IPS-NIHi7 (cell line): ENCODE measurements around the gene ETV4.
"Not testable (repeated sequence)": the region's sequence is repeated elsewhere in the genome, so short reads cannot be mapped to it uniquely, and the experiment has no call there.

Experiments used
- DNase-seq: peaks from one replicate; pipeline ENCODE4 v3.0.0; 2012; ENCODE audit warnings: mixed read lengths; ENCODE audit errors: extremely low spot score

The ETV4 gene

DNA sequence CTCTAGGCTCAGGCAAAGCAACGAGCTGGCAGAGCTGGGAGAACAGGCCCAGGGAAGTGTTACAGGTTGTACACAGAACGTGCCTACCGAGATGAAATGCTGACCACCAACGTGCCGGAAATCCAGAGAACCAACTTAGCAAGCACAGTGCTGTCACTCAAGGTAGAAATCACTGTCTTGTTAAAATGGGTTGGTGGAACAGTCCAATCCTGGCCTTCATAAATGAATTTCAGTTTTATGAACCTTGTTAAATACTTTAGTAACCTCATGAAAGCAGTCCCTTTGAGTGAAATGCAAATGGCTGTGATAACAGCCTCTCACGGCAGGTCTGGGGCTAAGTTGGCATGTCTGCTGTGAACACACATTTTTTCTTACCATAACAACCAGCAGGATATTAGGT is 29.0 kb downstream of the ETV4 start:
- DNase-seq = no peak

DNA sequence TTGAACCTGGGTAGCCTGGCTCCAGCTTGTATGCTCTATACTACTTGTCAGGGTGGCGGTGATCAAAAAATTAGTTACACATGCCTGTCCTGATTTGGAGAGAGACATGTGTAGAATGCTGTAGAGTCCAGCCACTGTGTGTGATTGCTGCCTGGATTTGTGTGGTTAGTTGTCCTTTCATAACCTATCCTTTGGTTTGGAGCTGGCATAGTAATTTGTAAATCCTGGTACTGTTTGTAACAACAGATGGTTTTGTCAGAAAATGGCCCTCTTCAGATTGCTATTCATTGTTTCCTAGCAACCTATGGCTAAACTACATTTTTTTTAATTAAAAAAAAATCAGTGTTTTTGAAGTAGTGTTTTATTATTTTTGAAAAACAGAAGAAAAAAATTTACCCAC is 30.5 kb downstream of the ETV4 start:
- DNase-seq = no peak

DNA sequence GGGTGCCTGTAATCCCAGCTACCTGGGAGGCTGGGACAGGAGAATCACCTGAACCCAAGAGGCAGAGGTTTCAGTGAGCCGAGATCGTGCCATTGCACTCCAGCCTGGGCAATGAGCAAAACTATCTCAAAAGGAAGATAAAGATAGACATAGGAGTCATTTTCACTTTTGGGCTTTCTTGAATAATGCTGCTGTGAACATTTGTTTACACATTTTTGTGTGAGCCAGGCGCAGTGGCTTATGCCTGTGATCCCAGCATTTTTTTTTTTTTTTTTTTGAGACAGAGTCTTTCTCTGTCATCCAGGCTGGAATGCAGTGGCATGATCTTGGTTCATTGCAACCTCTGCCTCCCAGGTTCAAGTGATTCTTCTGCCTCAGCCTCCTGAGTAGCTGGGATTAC is 34.9 kb downstream of the ETV4 start:
- not testable (repeated sequence) for DNase-seq

- not testable (repeated sequence) for DNase-seq
Measured at GRCh38 chr17:43509440-43509839, 36.7 kb downstream of the ETV4 start.

DNA sequence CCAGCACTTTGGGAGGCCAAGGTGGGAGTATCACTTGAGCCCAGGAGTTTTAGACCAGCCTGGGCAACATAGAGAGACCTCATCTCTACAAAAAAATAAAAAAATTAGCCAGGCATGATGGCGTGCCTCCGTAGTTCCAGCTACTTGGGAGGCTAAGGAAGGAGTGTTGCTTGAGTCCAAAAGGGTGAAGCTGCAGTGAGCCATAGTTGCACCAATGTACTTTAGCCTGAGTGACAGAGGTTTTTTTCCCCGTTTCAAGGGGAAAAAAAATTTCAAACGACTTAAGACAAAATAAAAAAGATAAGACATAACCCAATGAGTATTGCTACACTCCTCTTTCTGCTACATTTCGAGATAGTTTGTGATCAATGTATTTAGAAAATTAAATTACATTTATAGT is 55.5 kb downstream of the ETV4 start:
- DNase-seq = no peak

DNA sequence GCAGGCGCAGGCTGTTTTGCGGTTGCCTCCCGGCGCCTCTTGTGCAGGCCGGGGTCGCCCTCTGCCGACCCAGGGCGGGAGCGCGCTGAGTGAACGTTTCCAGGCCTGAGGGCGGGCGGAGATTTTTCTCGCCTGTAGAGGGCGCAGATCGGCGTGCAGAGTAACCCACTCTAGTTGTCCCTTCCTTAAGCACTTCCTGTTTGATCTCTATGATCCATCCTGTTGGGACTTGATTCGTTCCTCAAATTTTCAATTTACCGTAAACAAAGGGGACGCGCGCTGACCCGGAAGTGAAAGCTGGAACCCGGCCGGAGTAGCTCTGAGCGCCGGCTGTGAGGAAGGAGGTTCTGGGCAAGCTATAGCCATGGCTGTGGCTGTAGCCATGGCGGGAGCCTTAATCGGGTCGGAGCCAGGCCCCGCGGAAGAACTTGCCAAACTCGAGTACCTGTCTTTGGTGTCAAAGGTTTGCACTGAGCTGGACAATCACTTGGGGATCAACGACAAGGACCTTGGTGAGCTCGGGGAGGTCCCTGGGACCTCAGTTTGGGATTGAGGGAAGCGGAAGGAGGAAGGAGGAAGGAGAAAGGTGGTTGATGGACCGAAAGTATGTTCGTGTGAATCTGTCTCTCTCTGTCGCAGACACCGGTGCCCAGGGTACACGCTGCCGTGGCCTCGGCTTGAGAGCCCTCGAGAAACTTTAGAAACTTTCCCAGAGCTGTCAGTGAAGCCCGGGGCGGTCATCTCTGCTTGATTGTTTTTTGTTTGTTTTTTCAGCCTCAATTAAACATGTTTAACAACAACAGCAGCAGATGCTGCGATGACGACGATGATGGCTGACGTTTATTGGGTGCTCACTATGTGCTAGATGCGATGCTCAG is 62.2 kb downstream of the ETV4 start, which contains the start of gene DHX8:
TSS of gene DHX8 (plus strand) at position 302 of the 878 bp plus-strand sequence. CDS start at position 365, 63 bp downstream.
- DNase-seq = peak; percentile 94

DNA sequence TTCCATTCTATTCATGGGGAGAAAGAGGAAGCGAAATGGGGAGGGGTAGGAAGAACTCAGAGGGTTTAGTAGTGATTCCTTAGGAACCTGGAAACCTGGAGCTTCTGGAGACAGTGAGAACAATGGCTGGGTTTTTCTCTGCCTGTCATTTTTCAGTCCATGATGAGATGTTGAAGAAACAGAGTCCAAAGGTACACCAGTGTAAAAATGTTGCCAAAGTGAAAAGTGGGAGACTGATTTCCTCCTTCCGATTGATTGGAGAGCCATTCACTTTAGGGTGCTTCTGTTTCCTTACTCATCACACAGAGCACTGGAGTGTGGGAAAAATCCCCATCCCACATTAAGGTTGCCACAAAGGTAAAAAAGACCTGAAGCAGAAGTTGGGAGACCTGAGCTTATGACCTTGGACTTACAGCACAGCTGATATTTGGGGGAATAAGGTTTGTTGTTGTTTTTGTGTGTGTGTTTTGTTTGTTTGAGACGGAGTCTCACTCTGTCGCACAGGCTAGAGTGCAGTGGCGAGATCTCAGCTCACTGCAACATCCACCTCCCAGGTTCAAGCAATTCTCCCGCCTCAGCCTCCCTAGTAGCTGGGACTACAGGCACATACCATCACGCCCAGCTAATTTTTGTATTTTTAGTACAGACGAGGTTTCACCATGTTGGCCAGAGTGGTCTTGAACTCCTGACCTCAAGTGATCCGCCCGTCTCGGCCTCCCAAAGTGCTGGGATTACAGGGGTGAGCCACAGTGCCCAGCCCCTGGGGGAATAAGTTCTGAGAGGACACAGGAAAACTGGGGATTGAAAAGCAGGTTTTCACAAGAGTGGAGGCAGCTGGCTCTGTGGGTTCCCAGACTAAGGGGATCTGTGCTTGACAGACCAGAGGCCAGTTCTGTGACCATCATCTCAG is 63.8 kb downstream of the ETV4 start:
- no peak for DNase-seq

- DNase-seq = no peak
Measured at GRCh38 chr17:43479948-43480347, 66.2 kb downstream of the ETV4 start.
